Activated naive CD4-positive, alpha-beta T cell treated with anti-CD3 and anti-CD28 coated beads for 36 hours (primary cell): ENCODE measurements around the gene SLC35E4. TPM values are rescaled to one million over a fixed set of nuclear protein-coding genes. Genes with fewer than 3 reads are reported as not detected.
A peak's percentile ranks its signal among the peaks of the same experiment; 100 is the strongest.

ENCODE experiments used
- CTCF ChIA-PET: fragments of 350-600 bp; sonication (Branson Sonifier 250); formaldehyde crosslinking; loops from one replicate; lab custom pipeline; 2021; ENCODE audit warnings: antibody characterized with exemption; lab: Charles Lee
- DNase-seq: peaks from one replicate; pipeline ENCODE4 v3.0.0-alpha.2; 2020
- H3K27ac Mint-ChIP-seq: one replicate; pipeline ENCODE4 v1.8.0; 2021; ENCODE audit warnings: mild to moderate bottlenecking, mixed read lengths
- H3K27me3 Mint-ChIP-seq: one replicate; pipeline ENCODE4 v1.8.0; 2021; ENCODE audit warnings: low read depth, mixed read lengths
- H3K36me3 Mint-ChIP-seq: one replicate; pipeline ENCODE4 v1.8.0; 2021; ENCODE audit warnings: low read depth, mixed read lengths
- H3K4me1 Mint-ChIP-seq: one replicate; pipeline ENCODE4 v1.8.0; 2021; ENCODE audit warnings: low read depth, mixed read lengths
- H3K4me3 Mint-ChIP-seq: one replicate; pipeline ENCODE4 v1.8.0; 2021; ENCODE audit warnings: mild to moderate bottlenecking, moderate library complexity, mixed read lengths
- H3K9me3 Mint-ChIP-seq: one replicate; pipeline ENCODE4 v1.8.0; 2021; ENCODE audit warnings: mixed read lengths
- intact Hi-C: fragments of 100-400 bp; cut with micrococcal nuclease; formaldehyde crosslinking; loops from one replicate; pipeline ENCODE4 v1.15.1; 2023
- total RNA-seq, 2 experiments: library from RNA; stranded (reverse); gene quantifications; one replicate each; pipeline ENCODE4 v1.2.3, GENCODE V29; 2021

SLC35E4 gene
- total RNA-seq, 2 experiments from 2014 or later: 2.2 TPM

DNA sequence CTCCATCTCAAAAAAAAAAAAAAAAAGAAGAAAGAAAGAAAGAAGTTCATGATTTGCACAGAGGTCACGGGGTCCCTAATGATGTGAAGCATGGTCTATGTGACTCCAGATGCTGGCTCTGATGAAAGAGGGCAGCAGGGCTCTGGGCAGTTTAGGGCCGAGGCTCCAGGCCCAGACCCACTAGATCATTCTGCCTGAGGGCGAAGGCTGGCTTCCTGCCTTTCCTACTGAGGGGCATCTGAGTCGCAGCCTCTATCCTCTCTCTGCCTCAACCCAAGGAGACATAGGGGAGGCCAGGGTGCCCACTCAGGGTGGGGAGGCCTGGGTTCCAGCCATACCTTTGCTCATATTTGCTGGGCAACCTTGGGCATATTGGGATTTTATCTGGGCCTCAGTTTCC is 4.8 kb downstream of the SLC35E4 start:
- Mint-ChIP-seq H3K9me3 (no peaks in the 10 kb centered on the region), H3K27me3 (no peaks in the 10 kb centered on the region), H3K4me3 (no peak overlapping the region), H3K27ac (no peak overlapping the region), H3K4me1 (peaks cover 33% of the 10 kb centered on the region), H3K36me3 (peaks cover 9% of the 10 kb centered on the region)
- DNase-seq: no peak
- intact Hi-C loops: loop anchor here (10.0 kb wide), 1 partner anchor 884 kb away; no protein-coding TSS in a partner anchor
- CTCF ChIA-PET: interaction anchor here (1.2 kb wide), 1 partner anchor 10 kb away, joined by 4 read pairs; no protein-coding TSS in a partner anchor

DNA sequence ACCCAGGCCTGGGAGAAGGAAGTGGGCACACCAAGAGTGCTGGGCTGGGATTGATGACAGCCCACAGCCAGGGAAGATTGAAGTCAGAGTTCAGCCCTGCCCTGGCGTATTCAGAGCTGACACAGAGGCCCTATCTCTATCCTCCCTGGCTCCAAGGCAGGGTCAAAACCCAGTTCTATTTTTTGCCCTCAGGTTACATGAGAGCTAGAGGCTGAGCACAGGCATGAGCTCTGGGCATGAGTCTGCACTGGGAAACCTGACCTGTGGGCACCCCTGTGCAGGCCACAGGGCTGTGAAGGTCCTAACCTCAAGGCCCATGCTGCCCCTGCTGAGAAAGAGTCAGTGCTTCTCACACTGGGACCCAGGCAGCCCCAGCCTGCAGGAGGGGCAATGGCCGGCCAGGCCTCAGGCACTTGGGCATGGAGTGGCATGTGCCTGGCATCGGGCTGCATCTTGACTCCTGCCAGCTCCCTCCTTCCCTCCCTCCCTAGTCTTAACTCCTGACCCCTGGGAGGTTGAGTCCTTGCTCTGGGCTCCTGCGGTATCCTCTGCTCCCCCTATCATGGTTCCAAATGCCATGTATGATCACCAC is 5.4 kb downstream of the SLC35E4 start:
- CTCF ChIA-PET: no interaction called here

DNA sequence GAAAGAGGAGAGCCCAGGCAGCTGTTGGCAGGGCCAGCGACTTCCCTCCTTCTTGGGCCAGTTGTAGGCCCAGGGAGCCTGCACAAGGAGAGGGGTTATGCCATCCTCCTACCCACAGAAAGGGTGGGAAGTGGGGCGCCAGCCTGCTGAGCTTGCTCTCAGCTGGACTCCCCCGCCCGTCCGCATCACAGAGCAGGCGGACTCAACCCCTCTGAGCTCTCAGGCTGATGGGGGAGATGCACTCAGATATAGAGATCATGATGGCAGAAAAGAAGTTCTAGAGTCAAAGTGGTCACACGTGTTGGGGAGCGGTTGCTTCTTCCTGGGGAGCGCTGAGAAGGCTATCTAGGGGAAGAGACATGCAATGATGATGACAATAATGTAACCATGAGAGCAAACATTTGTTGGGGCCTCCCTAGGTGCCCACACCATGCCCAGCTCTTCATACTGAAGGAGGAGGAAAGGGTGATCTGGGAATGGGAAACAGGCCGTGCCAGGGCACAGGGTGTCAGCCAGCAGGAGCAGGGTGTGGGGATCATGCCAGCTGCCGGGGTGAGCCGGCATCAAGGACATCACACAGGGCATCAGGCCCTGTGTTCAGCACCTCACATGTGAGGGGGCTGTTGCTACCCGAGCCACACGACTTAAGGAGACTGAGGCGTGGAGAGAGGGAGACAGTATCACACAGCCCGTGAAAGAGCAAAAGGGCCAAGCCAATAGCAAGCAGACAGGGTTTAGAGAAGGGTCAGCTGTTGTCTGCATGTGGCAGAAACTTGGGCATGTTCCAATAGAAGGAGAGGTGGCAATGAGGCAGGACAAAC is 7.7 kb downstream of the SLC35E4 start:
- Mint-ChIP-seq H3K27me3 (no peaks in the 10 kb centered on the region), H3K4me3 (no peak overlapping the region), H3K4me1 (peaks cover 27% of the 10 kb centered on the region), H3K36me3 (peaks cover 5% of the 10 kb centered on the region), H3K9me3 (no peaks in the 10 kb centered on the region), H3K27ac (peak overlapping the region; percentile 64)
- CTCF ChIA-PET: interaction anchor here (1.8 to 3.0 kb wide), 3 partner anchors 8 to 112 kb away, joined by 4 to 18 read pairs (median 8); partner anchors contain the start of gene SLC35E4
- intact Hi-C loops: loop anchor here (10.0 kb wide), 1 partner anchor 882 kb away; no protein-coding TSS in a partner anchor
- DNase-seq: no peak

More for the DNA sequence above, 5.4 kb downstream of the SLC35E4 start:
- H3K27me3 Mint-ChIP-seq: no peaks in the 10 kb centered on the region
- peaks cover 32% of the 10 kb centered on the region for H3K4me1 Mint-ChIP-seq
- H3K36me3 Mint-ChIP-seq: peaks cover 9% of the 10 kb centered on the region
- H3K9me3 Mint-ChIP-seq: no peaks in the 10 kb centered on the region
- intact Hi-C loops: loop anchor here (10.0 kb wide), 1 partner anchor 884 kb away; no protein-coding TSS in a partner anchor
- DNase-seq: no peak
- H3K4me3 Mint-ChIP-seq: no peak overlapping the region
- no peak overlapping the region for H3K27ac Mint-ChIP-seq

DNA sequence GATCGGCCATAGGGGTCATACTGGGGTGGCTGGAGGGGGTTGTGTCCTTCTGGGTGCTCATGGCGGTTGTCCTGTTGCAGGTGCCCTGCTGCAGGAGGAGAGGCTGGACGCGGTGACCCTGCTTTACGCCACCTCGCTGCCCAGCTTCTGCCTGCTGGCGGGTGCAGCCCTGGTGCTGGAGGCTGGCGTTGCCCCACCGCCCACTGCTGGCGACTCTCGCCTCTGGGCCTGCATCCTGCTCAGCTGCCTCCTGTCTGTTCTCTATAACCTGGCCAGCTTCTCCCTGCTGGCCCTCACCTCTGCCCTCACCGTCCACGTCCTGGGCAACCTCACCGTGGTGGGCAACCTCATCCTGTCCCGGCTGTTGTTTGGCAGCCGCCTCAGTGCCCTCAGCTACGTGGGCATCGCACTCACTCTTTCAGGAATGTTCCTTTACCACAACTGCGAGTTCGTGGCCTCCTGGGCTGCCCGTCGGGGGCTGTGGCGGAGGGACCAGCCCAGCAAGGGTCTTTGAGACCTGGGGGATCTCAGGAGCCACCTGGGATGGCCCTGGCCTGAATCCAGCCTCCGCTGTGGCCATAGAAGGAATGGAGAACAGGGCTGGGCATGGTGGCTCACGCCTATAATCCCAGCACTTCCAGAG is 11.1 kb downstream of the SLC35E4 start:
- Mint-ChIP-seq H3K27me3 (no peaks in the 10 kb centered on the region), H3K9me3 (no peaks in the 10 kb centered on the region), H3K27ac (no peak overlapping the region), H3K36me3 (no peaks in the 10 kb centered on the region), H3K4me3 (no peak overlapping the region), H3K4me1 (peaks cover 42% of the 10 kb centered on the region)
- intact Hi-C loops: loop anchor here (5.0 to 10.0 kb wide), 2 partner anchors 436 to 878 kb away; partner anchors contain the start of gene SMTN
- CTCF ChIA-PET: interaction anchor here (0.5 kb wide), 2 partner anchors 21 to 47 kb away, joined by 3 to 4 read pairs; no protein-coding TSS in a partner anchor
- no peak for DNase-seq

DNA sequence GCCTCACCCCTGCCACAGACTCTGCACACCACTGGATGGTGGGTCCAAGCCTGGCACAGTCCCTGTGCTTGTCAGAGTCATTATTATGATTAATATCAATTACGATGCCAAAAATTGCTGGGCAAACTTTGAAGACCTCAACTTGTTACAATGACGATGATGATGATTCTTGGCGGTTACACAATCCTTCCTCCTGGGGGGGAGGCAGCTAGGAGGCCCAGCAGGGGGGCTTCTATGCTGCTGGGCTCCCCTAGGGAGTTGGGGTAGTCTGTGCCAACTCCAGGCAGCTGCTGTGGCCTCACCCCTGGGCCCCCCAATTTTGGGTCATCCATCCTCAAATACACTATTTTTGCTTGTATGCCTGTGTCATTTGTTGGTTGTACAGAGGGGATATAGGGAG is 12.0 kb downstream of the SLC35E4 start:
- Mint-ChIP-seq H3K36me3 (no peaks in the 10 kb centered on the region), H3K4me3 (no peak overlapping the region), H3K4me1 (peaks cover 41% of the 10 kb centered on the region), H3K9me3 (no peaks in the 10 kb centered on the region), H3K27me3 (no peaks in the 10 kb centered on the region), H3K27ac (no peak overlapping the region)
- no peak for DNase-seq
- CTCF ChIA-PET: no interaction called here
- intact Hi-C loops: loop anchor here (5.0 to 10.0 kb wide), 2 partner anchors 435 to 877 kb away; partner anchors contain the start of gene SMTN

DNA sequence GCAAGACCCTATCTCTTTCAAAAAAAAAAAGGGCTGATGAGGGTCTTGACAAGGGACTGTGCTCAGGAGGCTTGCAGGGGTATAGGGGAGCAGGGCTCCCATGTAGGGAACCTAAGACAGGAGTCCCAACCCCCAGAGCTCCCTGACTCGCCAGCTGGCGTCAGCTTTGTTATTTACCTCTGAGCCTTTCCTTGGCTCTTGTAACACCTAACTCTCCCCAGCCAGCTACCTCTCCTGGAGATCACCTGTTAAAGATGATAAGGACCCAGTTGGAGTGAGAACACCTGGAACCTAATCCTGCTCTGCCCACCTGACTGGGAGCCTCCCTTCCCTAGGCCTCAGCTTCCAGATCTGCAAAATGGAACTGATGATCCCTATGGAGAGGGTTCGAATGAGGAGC is 13.2 kb downstream of the SLC35E4 start:
- CTCF ChIA-PET: interaction anchor here (0.6 to 2.2 kb wide), 5 partner anchors 11 to 272 kb away, joined by 4 to 23 read pairs (median 6); partner anchors contain the start of gene SLC35E4
- no peak for DNase-seq
- no peaks in the 10 kb centered on the region for H3K36me3 Mint-ChIP-seq
- peaks cover 34% of the 10 kb centered on the region for H3K4me1 Mint-ChIP-seq
- H3K27me3 Mint-ChIP-seq: no peaks in the 10 kb centered on the region
- H3K4me3 Mint-ChIP-seq: no peak overlapping the region
- intact Hi-C loops: loop anchor here (1.0 to 10.0 kb wide), 6 partner anchors 15 to 876 kb away; partner anchors contain the start of genes DUSP18 and SMTN
- H3K9me3 Mint-ChIP-seq: no peaks in the 10 kb centered on the region
- H3K27ac Mint-ChIP-seq: peak overlapping the region; percentile 75

DNA sequence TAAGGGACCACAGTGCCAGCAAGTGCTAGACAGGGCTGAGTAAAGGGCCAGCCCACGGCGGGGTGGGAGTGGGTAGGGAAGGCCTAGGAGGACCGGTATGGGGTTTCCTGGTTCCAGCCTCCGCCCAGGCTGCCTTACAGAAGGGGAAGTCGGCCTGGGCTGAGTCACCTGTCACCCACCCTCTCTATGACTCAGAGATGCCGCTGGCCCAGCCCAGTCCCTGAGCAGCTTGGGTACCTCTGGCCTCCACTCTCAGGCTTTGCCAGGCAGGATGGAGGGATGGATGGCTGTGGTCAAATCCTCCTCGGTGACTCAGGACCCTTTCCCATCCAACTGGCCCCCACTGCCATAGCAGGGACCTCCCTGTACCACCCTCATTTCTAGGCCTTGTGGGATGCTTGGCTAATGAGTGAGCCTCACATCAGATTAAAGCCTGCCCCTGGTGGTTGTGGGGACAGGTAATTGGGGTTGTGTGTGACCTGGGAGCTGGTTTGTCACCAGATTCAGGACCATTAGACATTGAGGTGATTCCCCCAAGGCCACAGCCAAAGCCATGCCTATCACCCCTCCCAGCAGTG is 13.9 kb downstream of the SLC35E4 start:
- Mint-ChIP-seq H3K27ac (peak overlapping the region; percentile 75), H3K4me1 (peaks cover 28% of the 10 kb centered on the region), H3K4me3 (no peak overlapping the region), H3K36me3 (peaks cover 1% of the 10 kb centered on the region), H3K9me3 (no peaks in the 10 kb centered on the region), H3K27me3 (no peaks in the 10 kb centered on the region)
- CTCF ChIA-PET: interaction anchor here (0.6 to 2.2 kb wide), 8 partner anchors 11 to 272 kb away, joined by 3 to 23 read pairs (median 4); partner anchors contain the start of gene SLC35E4
- intact Hi-C loops: loop anchor here (1.0 to 10.0 kb wide), 6 partner anchors 15 to 875 kb away; partner anchors contain the start of genes DUSP18 and SMTN
- DNase-seq: peak; percentile 95

DNA sequence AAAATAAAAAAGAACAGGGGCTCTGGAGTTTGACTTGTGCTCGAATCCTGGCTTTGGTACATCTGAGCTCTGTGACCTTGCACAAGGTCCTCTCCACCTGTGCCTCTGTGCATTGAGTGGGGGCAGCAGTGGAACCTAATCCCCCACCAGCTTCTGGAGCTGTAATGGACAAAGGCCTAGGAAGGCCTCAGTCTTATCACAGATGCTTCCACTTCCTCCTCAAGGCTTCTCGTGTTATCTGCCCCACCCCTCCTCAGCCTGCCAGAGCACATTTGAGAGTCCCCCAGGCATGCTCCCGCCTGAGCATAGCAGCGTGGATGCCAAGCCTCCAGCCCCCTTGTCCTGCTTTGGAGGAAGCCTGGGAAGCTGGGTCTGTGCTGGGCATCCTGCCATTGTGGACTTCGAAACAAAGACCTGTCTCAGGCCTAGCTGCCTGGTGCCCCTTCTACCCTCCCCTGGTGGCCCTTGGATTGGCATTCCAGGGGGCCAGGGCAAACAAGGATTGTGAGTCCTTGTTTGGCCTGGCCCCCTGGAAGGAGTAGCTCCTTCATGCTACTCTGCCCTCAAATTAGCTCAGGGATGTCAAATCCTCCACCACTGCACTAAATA is 15.0 kb downstream of the SLC35E4 start:
- CTCF ChIA-PET: interaction anchor here (0.8 to 1.6 kb wide), 6 partner anchors 11 to 271 kb away, joined by 3 to 5 read pairs (median 4); no protein-coding TSS in a partner anchor
- Mint-ChIP-seq H3K27ac (no peak overlapping the region), H3K27me3 (no peaks in the 10 kb centered on the region), H3K36me3 (peaks cover 5% of the 10 kb centered on the region), H3K4me3 (no peak overlapping the region), H3K9me3 (no peaks in the 10 kb centered on the region), H3K4me1 (peaks cover 22% of the 10 kb centered on the region)
- intact Hi-C loops: no loop called here
- DNase-seq: no peak

DNA sequence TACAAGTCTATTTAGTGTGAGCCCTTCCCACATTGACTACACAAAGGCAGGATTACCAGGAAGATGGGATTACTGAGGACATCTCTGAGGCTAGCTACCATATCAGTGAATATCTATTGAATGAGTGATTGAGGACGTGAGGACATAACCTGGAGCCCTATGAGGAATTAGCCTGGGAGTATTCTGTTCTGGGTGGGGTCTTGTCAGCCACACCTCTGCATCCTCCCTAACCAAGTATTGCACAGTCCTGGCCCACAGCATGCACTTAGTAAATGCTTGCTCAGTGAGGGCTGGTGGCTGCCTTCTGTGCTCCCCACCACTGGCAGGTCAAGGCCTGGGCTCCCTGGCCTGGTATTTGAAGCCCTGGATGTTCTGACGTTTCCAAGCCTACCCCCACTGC is 17.3 kb downstream of the SLC35E4 start:
- H3K27me3 Mint-ChIP-seq: no peaks in the 10 kb centered on the region
- no peak overlapping the region for H3K27ac Mint-ChIP-seq
- H3K36me3 Mint-ChIP-seq: peaks cover 5% of the 10 kb centered on the region
- peaks cover 22% of the 10 kb centered on the region for H3K4me1 Mint-ChIP-seq
- CTCF ChIA-PET: no interaction called here
- no peak overlapping the region for H3K4me3 Mint-ChIP-seq
- intact Hi-C loops: no loop called here
- DNase-seq: no peak
- H3K9me3 Mint-ChIP-seq: no peaks in the 10 kb centered on the region

DNA sequence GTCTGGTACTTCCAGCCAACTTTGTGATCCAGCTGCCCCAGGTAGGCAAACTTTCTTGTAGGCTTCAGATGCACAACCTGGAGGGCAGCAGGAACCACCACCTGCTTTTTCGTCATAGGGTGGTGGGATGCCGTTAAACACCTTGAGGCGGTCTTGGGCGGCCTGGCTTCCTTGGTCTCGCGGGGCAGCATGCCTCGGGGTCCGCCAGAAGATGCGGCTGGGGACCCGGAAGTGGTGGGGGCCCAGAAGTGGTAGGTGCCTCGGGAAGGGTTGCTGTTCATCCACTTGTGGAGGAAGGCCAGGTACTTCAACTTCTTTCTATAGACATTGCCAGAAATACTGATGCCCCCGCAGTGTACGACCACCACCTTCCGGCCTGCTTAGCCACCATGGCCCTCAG is 18.8 kb downstream of the SLC35E4 start:
- no peaks in the 10 kb centered on the region for H3K9me3 Mint-ChIP-seq
- H3K36me3 Mint-ChIP-seq: peaks cover 6% of the 10 kb centered on the region
- no peak overlapping the region for H3K27ac Mint-ChIP-seq
- peaks cover 13% of the 10 kb centered on the region for H3K4me1 Mint-ChIP-seq
- no peaks in the 10 kb centered on the region for H3K27me3 Mint-ChIP-seq
- DNase-seq: no peak
- no peak overlapping the region for H3K4me3 Mint-ChIP-seq
- intact Hi-C loops: no loop called here
- CTCF ChIA-PET: no interaction called here

DNA sequence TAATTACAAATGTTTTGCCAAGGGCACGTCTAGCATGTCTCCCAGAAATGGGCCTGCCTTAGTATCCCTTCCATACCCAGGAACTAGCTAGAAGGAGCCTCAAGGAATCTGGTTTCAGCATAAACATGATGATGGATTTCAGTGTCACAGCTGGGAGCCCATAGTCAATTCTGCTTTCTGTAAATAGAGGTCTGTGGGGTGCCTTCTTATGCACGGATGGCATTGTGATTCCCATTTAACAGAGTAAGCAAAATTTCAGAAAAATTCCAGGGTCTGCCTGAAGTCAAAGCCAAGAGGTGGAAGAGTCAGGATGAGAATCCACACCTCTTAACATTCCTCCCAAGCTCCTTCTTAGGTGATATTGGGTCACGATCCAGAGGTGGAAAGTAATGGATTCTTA is 20.0 kb downstream of the SLC35E4 start:
- Mint-ChIP-seq H3K4me1 (peaks cover 8% of the 10 kb centered on the region), H3K4me3 (no peak overlapping the region), H3K36me3 (peaks cover 10% of the 10 kb centered on the region), H3K27ac (no peak overlapping the region), H3K9me3 (no peaks in the 10 kb centered on the region), H3K27me3 (no peaks in the 10 kb centered on the region)
- CTCF ChIA-PET: no interaction called here
- no peak for DNase-seq
- intact Hi-C loops: no loop called here
